Epithelial cell of proximal tubule (primary cell): ENCODE data around the gene COL24A1. TPM values are rescaled to one million over a fixed set of nuclear protein-coding genes. Genes with fewer than 3 reads are reported as not detected.

ENCODE experiments used
- DNase-seq: peaks from one replicate; pipeline ENCODE4 v3.0.0-alpha.2; 2011; ENCODE audit warnings: low read depth
- H3K4me3 ChIP-seq: 2 replicates; pipeline ENCODE4 v1.5.1; 2011; ENCODE audit warnings: low read depth, mild to moderate bottlenecking, low read length
- total RNA-seq: library from RNA; depleted of rRNA; stranded (reverse); fragments of >200 nt; gene quantifications from 2 replicates; pipeline ENCODE4 v1.2.3, GENCODE V29; 2015
- TF ChIP-seq, protein P1 (sequence below): conservative IDR thresholded peaks from 2 replicates; pipeline ENCODE4 v1.5.1; 2012; ENCODE audit warnings: low read depth, mild to moderate bottlenecking, low read length

COL24A1 gene
- total RNA-seq, 1 donor from 2014 or later = 0.06 TPM

DNA sequence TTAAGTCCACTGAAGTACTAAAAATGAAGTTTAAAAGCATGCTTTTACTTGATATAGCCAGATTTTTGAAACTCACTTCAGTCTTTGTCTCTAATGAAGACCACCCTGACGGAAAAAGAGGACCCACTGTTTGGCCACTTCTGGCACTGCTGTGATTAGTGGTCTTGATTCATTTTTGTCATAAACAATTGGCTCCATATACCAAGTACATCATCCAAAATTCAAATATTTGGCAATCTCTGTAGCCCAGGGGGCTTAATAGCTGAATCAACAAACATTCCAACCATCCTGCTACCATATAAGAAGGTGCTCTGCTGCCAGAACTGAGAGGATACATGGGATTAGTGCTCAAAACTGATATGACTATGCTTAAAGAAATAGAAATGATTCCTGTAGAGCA, 156.0 kb downstream of the COL24A1 start:
- TF ChIP-seq, protein P1, sequence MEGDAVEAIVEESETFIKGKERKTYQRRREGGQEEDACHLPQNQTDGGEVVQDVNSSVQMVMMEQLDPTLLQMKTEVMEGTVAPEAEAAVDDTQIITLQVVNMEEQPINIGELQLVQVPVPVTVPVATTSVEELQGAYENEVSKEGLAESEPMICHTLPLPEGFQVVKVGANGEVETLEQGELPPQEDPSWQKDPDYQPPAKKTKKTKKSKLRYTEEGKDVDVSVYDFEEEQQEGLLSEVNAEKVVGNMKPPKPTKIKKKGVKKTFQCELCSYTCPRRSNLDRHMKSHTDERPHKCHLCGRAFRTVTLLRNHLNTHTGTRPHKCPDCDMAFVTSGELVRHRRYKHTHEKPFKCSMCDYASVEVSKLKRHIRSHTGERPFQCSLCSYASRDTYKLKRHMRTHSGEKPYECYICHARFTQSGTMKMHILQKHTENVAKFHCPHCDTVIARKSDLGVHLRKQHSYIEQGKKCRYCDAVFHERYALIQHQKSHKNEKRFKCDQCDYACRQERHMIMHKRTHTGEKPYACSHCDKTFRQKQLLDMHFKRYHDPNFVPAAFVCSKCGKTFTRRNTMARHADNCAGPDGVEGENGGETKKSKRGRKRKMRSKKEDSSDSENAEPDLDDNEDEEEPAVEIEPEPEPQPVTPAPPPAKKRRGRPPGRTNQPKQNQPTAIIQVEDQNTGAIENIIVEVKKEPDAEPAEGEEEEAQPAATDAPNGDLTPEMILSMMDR = no peak
- H3K4me3 ChIP-seq = no peak overlapping the region
- no peak for DNase-seq

DNA sequence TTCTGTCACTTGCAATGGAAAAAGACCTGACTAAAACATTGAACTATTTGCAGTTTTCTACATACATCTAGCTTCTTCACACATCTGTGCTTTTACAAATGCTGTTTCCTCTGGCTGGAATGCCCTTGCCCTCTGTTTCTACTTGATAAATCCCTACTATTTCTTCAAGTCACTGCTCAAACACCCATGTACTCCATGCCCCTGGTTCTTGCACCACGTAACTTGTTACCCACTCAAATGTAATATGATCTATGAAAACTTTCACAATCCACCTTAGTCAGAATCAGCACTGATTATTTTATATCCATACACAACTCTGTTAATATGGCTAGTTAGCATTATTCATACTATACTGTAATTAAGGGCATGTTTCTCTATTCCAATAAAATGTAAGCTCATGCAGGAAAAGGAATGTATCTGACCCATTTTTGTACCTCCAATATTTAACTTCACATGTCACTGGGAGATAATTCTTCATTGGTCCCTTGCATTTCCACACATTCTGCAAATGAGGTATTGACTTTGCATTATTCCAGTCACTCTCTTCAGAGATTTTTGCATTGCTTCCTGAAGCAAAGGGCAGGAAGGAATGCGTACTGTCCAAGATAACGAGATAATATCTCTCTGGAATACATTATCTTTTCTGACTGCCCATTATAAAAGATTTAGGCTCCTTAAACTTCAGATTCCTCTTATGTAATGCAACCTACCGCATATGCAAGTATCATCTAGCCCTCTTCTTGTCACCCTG, 158.3 kb downstream of the COL24A1 start:
- no peak overlapping the region for H3K4me3 ChIP-seq
- no peak for DNase-seq
- TF ChIP-seq, protein P1 = no peak

DNA sequence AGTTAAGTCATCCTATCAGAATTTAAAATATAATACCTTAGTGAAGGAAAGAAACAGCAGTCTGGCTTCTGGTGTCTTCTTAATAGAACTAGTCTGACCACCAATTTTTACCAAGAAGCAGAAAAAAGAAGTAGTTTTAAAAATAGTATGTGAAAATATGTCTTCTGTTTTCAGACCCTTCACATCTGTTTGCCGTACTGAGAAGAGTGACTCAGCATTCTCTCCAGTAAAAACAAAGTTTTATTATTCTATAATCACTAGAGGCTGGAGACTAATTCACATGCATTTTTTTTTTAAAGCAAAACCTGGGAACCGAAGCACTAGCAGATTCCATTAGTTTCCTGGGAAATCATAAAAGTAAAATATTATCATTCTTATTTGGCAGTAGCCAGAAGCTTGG, 163.8 kb downstream of the COL24A1 start:
- DNase-seq = no peak
- TF ChIP-seq, protein P1 = no peak
- H3K4me3 ChIP-seq = no peak overlapping the region

DNA sequence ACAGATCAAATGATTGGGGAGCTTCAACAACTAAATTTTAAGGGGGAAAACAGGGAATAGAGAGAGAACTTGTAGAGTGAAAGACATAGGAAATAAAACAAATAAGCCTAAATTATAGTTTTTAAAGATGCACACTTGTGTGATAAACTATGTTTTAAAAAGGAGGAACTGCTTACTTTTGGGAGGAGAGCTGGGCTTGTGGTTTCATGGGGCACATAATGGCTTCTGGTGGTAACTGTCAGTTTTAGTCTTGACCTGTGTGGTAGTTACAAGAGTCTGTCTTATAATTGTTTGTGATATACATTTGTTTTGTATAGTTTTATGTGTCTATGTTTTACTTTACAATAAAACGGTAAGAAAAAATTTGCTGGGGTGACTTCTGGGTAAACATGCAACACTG, 165.3 kb downstream of the COL24A1 start:
- no peak for DNase-seq
- TF ChIP-seq, protein P1 = no peak
- H3K4me3 ChIP-seq = no peak overlapping the region

DNA sequence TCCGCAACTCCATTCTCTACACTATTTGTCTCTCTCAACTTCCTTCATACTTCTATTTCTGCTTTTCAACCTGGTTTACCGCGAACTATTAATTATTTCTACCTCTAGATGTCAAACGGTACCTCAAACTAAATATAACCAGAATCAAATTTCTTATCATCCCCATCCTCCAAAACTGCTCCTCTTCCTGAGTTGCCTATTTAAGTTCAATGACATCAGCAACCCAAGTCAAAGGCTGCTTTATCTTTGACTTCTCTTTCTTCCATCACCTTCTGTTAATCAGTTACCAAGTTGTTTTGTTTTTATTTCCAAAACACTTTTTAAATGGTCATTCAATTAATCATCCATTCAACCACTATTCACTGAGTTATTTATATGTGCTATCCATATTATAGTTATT, 171.9 kb downstream of the COL24A1 start:
- no peak overlapping the region for H3K4me3 ChIP-seq
- DNase-seq = no peak
- TF ChIP-seq, protein P1 = no peak

DNA sequence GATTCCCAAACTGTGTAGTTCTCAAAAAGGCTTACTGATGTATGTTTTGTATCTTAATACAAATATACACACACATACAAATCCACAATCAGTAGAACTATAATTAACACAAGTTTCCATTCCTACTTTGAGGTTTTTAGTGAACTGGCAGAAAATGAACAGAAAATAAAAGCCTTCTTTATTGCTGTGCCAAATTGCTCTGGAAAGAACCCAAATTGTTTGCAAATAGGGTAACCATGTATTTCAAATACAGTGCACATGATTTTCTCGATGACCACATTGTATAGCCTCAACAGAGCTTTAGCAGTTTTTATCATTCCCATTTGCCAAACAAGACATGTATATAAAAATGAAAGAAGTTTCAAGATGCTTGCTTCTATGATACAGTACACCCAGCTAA, 173.3 kb downstream of the COL24A1 start:
- TF ChIP-seq, protein P1 = no peak
- no peak for DNase-seq
- H3K4me3 ChIP-seq = no peak overlapping the region
